Dermis lymphatic vessel endothelial cell (primary cell): ENCODE data around the gene HADHB. TPM values are rescaled to one million over a fixed set of nuclear protein-coding genes. Genes with fewer than 3 reads are reported as not detected.

ENCODE experiments used
- total RNA-seq: library from RNA; depleted of rRNA; stranded (reverse); fragments of >200 nt; gene quantifications from 2 replicates; pipeline ENCODE4 v1.2.1, GENCODE V29; 2014

HADHB gene
- total RNA-seq, result 135 and 163 TPM in 2 replicates

DNA sequence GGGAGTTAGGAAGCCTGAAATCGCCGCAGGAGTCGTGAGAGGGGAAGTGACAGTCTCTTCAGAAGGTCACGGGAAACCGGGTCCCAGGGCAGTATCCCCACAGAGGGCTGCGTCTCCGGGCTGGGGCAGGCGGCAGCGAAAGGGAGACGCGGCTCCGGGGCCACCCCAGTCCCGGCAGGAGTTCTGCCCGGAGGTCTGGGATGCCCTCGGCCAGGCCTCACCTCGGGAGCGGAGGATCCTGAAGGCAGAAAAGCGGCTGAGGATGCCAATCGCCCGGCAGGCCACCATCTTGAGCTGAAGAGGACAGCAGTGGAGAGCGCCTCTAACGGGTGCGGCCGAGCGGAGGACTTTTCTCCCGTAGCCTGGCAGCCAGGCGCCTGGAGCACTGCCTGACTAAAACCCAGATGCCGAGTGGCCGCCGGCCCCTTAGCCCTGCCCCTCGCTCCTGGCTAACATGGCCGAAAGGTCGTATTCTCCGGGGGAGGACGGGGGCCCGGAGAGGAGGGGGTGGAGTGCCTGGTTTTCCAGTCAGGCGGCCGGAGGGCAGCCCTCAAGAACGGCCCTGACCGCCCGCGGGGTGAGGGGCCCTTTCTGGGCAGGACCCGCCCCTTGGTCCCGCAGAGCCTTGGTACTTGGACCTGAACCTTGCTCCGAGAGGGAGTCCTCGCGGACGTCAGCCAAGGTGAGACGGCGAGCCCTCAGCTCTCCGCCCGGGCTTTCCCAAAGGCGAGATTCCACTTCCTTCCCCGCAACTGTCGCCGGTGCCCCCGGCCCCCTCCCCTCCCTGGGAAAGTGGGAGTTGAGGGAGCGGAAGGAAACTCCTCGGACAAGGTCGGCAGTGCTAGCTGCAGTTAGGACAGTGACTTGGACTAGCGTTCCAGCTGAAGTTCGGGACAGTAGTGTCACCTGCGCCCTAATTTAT, at the start of gene HADHB, which contains the start of gene HADHA:
Gene HADHB (plus strand): TSS at position 631 of the 922 bp plus-strand sequence. CDS start 9,316 bp downstream, outside the sequence.
Gene HADHA (minus strand): TSS at position 324 of the 922 bp plus-strand sequence. CDS start 36 bp downstream, at position 288.

Other genes starting within 250 kb of the HADHB start
- gene RAB10, start 210.9 kb upstream of the HADHB start, total RNA-seq, result 47.7 and 79.1 TPM in 2 replicates
- 0.17 and 0.22 TPM in 2 replicates for gene GAREM2, start 71.9 kb upstream of the HADHB start, total RNA-seq
- gene HADHA, start 307 bp upstream of the HADHB start, total RNA-seq, result 187 and 197 TPM in 2 replicates
- 9.1 and 10.9 TPM in 2 replicates for gene SELENOI, start 101.2 kb downstream of the HADHB start, total RNA-seq
- under 0.01 and 0.09 TPM in 2 replicates for gene ADGRF3, start 101.8 kb downstream of the HADHB start, total RNA-seq
- not detected in 2 replicates for gene DRC1, start 157.0 kb downstream of the HADHB start, total RNA-seq
- gene OTOF, start 233.2 kb downstream of the HADHB start, total RNA-seq, result 2.5 and 45.7 TPM in 2 replicates